GM18517 (cell line): ENCODE measurements around the gene SNAPC4.
"Not testable (repeated sequence)": the region's sequence is repeated elsewhere in the genome, so short reads cannot be mapped to it uniquely, and the experiment has no call there.

Experiments used
- ATAC-seq: cut with Tn5 transposase; IDR thresholded peaks from one replicate; pipeline ENCODE4 v1.9.1; 2021; ENCODE audit warnings: mild to moderate bottlenecking, moderate library complexity; ENCODE audit not compliant: unreplicated experiment

SNAPC4 gene

DNA sequence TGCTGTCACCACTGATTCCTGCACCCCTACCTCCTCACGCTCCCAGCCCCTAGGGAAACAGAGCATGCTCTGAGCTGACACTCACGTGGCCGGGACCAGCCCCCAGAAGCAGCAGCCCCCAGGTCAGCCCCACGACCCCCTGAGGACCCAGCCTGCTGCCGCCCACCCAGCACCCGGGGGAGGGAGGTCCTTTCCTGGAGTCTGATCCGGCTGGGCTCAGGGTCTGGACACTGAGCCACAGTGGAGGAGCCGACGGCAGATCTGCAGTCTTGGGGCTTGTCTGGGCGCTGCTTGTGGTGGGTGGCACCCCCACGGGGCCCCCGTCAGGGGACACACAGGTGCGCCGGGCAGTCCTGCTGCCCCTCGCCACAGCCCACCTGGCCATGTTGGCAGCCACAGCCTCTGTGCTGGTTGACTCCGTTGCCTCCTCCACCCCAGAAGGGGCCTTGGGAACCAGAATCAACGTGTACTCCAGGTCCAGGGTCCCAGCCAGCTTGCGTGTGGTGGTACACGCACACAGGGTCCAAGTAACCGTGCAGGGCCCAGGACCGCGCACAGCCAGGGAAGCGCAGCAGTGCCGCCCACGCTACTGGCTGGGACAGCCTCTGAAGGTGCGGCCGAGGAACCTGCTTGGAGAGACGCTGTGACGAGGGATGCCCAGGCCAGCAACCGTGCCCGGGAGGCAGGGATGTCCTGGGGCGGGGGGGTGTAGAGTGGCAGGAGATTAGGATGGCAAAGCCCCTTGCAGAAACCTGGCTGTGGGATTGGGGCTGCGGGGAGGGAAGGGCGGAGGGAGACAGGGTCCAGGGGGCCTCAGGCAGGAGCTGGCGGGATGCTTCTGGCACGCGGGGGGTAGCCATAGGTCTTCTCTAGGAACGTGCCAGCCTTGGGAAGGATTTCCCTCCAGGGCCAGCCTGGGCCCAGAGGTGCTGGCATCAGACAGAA is 39.9 kb downstream of the SNAPC4 start:
- no peak for ATAC-seq

DNA sequence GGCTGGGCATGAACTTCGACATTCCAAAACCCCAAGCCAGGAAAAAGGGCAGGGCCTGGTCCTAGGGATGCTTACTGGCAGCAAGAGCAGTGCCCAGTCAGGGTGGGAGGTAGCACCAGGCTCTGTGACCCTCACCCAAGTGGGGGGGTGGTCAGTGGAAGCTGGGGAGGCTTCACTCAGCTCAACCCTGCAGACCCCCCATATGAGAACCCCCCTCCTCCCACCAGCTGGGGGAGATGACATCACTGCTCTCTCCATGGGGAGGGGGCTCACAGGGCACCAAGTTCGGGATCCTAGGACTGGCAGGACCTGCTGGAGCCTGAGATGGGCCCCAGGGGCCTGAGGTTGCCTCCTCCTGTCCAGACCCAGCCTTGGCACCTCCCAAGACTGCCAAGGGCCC is 41.1 kb downstream of the SNAPC4 start:
- no peak for ATAC-seq

DNA sequence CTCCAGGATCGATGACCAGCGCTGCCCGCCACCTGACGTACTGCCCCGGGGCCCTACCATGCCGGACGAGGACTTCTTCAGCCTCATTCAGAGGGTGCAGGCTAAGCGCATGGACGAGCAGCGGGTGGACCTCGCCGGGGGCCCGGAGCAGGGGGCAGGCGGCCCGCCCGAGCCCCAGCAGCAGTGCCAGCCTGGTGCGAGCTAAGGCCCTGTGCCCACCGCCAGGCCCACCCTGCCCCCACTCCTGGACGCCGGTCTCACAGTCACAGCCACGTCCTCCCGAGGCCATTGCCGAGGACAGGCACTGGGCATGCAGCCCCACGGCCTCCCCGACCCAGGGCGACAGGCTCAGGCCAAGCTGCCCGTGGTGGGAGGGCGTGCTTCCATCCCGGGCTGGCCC is 42.0 kb downstream of the SNAPC4 start:
- no peak for ATAC-seq

DNA sequence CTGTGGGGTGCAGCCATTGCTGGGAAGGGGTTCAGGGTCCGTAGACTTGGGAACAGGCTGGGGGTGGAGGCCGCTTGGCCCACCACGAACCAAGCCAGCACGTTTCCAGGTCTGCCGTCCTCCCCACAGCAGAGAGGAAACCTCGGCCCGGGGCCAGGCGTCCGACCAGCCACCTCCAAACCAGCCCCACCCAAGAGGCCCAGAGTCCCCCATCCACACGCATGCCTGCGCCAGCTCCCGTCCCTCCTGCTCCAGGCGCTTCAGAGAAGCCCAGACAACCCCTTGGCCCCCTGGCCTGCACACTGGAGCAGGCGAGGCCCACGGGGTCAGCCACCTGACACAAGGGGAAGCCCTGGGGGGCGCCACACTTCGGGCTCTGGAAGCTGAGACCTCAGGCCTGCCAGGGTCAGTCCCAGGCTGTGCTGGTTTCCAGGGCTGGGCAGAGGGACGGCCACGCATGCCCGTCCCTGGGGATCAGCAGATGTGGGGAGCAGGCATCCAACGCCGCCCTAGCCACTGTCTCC is 42.7 kb downstream of the SNAPC4 start:
- ATAC-seq, result no peak

DNA sequence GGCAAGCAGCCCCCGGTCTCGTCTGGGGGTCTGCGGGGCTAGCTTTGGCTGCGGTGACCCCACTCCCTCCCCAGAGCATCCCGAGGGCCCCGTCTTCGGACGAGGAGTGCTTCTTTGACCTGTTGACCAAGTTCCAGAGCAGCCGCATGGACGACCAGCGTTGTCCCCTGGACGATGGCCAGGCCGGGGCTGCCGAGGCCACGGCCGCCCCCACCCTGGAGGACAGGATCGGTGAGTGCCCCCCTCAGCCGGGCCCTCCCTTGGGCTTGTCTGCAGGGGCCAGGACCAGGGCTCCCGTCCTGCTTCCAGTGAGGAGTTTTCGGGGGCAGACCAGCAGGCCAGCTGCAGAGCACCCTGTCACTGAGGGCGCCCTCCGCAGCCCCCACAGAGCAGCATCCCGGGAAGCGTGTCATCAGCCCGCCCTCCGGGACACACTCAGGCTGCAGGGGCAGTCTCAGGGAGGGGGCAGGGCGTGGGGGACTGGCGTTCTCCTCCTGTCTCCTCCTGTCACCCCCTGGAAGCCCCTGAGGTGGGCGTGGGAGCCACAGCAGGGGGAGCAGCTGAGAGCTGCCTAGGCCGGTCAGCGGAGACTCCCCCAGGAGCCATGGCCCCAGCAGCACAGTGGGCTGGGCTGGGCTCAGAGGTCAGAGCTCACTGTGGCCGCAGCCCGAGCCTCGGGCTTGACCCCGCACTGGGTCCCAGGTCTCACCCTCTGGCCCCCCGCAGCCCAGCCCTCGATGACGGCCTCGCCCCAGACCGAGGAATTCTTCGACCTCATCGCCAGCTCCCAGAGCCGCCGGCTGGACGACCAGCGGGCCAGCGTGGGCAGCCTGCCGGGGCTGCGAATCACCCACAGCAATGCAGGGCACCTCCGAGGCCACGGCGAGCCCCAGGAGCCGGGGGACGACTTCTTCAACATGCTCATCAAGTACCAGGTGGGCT is 44.1 kb downstream of the SNAPC4 start:
- no peak for ATAC-seq

DNA sequence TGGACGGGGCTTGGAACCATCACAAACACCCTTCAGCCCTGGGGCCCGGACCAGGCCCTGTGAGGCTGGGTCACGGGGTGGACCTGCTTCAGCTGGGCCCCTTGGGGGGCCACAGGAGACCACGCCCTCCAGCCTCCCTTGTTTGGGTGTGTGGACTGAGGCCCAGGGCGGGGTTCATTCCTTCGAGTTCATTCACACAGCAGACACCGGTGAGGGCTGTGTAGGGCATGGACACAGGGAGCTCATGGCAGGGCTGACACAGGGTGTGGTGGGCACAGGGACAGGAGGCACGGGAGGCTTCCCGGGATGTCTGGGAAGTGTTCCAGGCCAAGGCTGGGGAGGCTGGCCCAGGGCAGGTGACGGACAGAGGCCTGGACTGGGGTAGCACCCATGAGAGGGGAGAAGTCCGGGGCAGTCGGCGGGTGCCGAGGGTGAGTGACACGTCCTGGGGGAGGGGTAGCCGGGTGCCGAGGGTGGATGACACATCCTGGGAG is 45.3 kb downstream of the SNAPC4 start:
- no peak for ATAC-seq

DNA sequence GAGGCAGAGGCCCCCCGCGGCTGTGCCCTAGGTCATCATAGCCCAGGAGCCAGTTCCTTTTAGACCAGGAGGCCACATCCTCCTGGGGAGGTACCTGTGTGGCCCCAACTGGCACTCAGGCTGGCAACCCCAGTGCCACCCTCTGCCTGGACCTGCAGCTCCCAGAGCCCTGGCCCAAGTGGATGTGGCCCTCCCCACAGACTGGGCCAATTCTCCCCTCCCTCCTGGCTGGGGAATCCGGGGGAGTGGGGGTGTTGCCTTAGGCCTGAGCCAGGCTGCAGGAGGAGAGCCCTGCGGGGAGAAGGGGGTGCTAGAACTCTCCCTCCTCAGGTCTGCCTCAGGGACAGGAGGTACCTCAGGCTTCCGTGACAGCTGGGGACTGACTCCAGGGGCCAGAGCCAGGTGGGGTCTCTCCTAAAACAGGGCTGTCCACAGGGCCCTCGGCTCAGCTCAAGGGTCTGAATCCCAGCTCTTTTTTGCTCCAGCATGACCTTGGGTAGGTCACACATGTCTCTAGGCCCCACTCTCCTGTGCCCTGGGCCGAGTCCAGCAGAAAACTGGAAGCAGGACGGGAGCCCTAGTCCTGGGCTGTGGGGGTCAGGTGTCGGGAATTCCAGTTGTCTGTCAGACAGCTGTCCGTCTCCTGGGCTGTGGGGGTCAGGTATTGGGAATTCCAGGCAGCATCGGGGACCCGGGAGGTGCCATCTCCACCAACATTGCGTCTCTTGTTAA is 46.0 kb downstream of the SNAPC4 start:
- no peak for ATAC-seq

DNA sequence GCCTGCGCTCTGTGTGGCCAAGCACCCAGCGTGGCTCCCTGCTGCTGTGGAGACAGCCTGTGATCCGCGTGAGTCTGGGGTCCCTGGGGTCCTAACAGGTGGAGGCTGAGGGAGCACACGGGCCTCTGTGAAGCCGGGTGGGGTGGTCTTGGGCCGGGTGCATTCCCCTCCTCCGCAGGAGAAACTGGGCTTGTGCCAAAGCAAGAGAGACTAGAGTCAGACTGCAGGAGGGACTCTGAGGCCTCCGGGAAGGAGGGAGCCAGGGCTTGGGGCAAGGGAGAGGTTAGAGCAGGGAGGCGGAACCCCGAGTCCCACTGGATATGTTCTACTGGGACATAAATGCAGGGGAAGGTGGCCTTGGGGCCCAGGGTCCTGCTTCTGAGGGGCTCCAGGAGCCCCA is 46.9 kb downstream of the SNAPC4 start:
- ATAC-seq, result no peak

DNA sequence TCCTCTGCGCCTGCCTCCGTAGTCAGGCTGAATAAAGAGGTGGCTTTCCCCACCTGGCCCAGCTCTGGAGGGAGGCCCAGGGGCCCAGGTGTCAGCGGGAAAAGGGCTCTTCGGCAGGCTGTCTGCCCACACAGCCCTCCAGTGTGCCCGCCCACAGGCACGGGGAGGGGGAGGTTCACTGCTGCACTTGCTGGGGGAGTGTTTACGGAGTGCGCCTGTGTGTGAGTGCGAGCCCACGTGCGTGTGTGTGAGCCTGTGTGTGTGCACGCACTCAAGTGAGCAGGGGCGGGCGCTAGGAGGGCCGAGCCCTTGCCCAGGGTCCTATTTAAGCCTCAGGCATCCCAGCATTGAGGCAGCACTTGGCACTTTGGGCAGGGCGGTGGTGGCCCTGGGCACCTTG is 47.3 kb downstream of the SNAPC4 start:
- ATAC-seq, result no peak

DNA sequence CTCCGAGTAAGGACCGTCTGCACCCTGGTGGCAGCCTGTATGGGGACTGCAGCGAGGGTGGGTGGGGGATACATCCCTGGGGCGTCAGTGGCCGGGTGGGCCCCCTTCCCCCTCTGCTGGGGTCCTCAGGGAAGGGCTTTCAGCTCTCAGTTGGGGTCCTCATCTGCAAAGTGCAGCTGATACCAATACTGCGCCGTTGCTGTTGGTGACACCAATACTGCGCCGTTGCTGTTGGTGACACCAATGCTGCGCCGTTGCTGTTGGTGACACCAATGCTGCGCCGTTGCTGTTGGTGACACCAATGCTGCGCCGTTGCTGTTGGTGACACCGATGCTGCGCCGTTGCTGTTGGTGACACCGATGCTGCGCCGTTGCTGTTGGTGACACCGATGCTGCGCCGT is 48.1 kb downstream of the SNAPC4 start:
- ATAC-seq, result not testable (repeated sequence)

DNA sequence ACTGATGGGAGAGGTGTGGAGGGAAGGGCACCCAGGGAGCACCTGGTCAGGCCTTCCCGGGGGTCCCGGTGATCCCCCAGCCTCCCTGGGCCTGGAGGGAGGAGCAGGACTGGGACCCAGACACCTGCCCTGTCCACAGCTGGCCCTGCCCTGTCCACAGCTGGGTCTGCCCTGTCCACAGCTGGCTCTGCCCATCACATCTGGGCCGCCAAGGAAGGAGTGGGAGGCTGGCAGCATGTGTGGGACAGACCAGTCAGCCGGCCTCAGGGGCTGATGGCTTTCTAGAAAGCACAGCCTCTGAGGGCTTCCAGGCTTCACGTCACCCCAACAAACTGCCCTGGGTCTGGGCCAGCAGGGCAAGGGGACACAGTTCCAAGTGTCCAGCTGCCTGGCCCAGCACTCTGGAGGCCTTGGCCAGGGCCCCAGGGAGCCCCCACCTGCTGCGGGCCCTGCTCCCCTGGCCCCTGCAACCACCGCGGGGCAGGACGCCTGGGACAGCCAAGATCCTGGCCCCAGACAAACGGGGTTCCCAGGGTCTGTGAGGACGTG is 48.6 kb downstream of the SNAPC4 start:
- no peak for ATAC-seq
